T-helper 22 cell (primary cell): Measurements from ENCODE around the gene PCCA.
"Not testable (repeated sequence)": the region's sequence is repeated elsewhere in the genome, so short reads cannot be mapped to it uniquely, and the experiment has no call there.

Experiments used
- DNase-seq: peaks from one replicate; pipeline ENCODE4 v3.0.0-alpha.2; 2020; ENCODE audit warnings: low read depth

PCCA gene

DNA sequence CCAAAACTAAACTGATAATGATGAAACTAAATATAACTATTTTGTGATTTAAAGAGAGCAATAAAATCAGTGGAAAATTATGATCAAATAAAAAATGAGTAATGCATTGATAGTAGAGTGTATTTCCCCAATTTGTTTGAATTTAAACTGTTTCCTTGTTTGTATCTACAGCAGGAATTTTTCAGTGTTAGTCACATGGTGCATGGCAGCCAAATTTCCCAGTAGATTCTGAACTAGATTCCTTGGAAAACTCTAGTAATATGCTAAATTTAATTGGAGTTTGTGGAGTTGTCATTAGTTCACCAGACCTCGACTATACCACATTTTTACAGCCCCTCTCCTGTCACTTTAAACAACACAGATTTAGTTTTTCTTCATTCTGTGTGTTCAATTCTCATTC is 156.2 kb downstream of the PCCA start:
- DNase-seq = no peak

DNA sequence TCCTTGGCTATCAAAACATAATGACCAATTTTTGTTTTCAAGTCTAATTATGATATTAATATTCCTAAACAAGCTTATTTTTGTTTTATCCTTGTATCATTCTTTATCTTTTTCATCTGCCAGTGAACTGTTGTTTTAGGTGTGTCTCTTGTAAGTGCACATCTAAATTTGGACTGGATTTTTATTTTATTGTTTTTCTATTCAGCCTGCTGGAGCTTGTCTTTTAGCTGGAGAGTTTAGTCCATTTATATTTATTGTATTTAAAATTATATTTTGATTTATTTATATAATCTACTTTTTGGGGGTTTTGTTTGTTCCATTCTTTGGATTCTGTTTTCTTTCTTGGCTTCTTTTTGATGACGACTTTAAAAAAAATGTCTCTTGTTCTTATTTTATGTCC is 159.0 kb downstream of the PCCA start:
- DNase-seq = no peak

DNA sequence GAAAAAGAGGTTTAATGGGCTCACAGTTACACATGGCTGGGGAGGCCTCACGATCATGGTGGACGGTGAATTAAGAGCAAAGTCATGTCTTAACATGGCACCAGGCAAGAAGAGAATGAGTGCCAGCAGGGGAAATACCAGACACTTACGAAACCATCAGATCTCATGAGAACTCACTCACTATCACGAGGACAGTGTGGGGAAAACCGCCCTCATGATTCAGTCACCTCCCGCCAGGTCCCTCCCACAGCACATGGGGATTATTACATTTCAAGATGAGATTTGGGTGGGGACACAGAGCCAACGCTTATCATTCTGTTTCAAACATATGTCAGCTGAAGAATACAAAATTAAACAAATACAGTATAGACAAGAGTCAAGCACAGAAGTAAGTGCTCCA is 165.1 kb downstream of the PCCA start:
- DNase-seq = no peak

DNA sequence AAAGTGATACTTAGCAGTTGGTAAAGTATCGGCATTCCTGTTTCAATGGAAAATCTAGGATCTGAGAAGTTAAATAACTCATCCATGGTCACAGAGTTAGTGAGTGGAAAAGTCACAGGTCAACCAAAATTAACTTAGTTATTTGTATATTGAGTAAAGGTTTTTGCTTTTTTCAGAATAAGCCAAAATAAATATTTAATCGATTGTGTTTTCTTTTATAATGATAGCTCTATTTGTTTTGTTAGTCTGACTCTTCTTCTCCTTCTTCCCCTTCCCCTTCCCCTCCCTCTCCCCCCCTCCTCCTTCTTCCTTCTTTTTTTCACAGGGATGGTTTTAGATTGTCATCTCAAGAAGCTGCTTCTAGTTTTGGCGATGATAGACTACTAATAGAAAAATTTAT is 173.5 kb downstream of the PCCA start:
- DNase-seq = no peak

DNA sequence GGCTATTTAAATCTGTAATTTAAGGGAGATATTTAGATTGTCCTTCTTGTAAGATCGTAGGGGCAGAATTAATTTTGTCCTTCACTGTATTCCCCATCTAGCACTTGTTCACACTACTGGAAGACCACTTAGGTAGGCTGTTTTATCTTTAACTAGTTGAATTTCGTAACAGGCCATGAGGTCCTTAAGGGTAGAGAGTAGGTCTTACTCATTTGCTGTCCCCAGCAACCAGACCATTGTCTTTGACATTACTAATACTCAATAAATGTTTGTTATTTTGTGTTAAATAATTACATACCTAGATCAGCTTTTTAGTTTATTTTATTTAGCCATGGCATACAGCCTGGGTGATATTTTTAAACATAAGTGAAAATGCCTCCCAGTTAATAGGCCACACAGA is 177.1 kb downstream of the PCCA start:
- DNase-seq = no peak

DNA sequence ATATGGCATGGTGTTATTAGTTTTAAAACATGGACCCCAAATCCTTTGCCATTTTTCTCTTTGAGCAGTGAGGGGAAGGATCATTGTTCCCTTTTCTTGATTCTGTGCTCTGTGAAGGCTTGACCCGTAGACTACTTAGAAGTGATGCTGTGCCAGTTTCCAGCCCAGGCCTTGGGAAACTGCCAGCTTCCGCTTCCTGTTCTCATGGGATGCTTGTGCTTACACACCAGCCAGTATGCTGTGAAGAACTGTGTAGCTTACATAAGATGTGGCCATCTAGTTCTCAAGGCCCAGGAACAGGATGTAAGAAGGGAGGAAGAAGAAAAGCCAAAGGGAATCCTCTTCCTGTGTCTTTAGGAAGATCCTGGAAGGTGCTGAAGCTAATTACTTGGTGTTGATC is 180.9 kb downstream of the PCCA start:
- DNase-seq = no peak

DNA sequence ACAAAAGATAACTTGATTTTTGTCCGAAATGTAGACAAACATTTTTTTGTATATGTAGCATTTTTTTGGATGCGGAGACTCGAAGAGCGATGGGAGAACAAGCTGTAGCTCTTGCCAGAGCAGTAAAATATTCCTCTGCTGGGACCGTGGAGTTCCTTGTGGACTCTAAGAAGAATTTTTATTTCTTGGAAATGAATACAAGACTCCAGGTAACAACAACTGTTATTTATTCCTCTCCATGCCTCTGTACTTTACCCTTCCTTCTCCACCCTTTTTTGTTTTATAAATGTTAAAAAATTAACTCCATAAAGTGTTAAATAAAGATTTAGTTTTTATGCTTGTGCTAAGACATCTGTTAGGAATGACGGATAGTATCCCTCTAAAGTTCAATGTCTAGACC is 184.2 kb downstream of the PCCA start:
- DNase-seq = no peak

DNA sequence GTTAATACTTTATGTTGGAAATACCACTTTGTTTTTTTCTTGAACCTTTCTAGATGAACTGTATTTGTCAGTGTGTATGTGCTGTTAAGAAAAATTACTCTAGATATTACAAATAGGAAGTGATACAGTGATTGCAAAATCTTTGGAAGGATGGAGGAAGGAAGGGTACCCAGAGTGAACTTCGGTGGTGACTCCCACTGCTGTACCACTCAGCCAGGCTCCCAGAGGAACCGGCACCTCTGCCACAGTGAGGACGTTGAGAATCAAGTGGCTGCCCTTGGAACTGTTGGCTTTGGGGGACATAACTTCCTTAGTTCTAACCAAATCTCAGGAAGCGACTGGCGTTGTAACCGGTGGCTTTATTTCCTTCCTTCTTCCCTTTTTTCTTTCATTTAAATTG is 184.7 kb downstream of the PCCA start:
- no peak for DNase-seq

DNA sequence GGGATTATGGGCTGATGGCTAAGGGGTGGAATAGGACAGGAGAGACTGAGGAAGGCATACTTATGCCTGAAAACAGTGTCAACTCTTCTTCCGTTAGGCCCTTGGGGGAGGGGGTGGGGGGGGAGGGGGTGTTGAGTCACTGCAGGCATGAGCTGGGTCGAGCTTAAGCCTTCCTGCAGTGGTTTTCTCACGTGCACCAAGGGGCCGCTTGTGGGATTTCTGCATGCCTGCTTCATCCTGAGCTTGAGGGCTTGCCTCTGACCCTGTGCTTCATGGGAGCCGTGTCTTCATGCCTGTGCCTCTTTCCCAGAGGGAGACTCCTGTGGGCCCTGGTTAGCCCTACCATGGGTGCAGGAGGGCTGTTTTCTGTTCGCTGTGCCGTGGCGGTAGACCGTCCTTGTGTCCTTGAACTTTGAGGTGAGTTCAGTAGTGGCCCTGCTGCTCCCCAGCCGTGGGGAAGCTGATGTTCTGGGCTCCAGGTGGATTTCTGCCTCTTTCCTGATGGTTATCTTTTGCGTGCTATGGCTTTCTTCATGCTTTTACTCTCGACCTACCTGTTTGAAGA is 186.1 kb downstream of the PCCA start:
- DNase-seq = no peak

DNA sequence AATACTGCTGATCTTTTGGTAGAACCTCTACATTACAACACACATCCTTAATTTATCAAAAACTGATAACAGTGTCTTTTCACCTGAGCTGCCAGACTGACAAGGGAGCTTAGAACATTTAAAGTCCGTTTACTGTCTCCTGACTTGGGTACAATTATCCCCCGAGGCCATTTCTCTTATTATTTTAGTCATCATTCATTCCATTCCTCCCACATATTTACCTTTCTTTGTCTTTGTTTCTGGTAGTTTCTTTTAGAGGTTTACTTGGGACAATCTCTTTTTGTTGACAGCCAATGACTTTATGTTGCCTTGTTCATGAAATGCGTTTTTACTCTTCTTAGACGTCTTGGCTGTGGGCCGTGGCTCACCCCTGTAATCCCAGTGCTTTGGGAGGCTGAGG is 186.9 kb downstream of the PCCA start:
- DNase-seq = no peak

DNA sequence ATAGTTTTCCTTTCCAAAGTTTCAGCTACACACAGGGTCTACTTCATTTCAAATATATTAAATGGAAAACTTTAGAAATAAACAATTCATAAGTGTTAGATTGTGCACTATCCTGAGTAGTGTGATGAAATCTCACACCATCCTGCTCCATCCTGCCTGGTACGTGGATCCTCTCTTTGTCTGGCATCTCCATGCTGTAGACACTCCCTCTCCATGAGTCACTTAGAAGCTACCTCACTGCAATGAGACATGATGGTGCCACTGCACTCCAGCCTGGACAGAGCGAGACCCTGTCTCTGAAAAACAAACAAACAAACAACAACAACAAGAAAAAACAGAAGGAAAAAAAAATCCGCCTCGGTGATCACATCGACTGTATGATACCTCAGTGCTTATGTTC is 191.8 kb downstream of the PCCA start:
- DNase-seq = no peak

DNA sequence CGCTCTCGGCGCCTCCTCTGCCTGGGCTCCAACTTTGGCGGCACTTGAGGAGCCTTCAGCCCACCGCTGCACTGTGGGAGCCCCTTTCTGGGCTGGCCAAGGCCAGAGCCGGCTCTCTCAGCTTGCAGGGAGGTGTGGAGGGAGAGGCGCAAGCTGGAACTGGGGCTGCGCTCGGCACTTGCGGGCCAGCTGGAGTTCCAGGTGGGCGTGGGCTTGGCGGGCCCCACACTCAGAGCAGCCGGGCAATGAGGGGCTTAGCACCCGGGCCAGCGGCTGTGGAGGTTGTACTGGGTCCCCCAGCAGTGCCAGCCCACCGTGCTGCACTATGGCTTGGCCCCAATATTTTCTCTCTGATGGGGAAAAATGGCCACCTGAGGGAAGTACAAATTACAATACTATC is 193.4 kb downstream of the PCCA start:
- not testable (repeated sequence) for DNase-seq

DNA sequence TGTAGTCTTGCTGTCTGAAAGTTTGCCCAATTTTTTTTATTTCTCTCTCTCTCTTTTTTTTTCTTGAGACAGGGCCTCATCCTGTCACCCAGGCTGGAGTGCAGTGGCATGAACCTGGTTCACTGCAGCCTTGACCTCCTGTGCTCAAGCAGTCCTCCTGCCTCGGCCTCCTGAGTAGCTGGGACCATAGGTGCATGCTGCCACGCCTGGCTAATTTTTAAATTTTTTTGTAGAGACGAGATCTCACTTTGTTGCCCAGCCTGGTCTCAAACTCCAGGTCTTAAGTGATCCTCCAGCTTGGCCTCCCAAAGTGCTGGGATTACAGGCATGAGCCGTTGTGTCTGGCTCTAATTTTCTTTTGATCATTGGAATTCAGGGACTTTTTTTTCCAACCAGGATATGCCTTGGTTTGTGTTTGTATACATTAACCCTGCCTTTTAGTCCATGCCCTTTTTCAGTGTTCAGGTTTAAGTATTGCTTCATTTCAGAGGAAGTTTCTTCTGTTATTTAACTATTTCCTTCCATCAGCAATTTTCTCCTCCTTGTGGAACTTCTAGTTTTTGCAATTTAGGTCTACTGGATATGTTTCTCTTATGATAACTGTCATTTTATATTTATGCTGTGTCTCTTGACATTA is 201.4 kb downstream of the PCCA start:
- no peak for DNase-seq

DNA sequence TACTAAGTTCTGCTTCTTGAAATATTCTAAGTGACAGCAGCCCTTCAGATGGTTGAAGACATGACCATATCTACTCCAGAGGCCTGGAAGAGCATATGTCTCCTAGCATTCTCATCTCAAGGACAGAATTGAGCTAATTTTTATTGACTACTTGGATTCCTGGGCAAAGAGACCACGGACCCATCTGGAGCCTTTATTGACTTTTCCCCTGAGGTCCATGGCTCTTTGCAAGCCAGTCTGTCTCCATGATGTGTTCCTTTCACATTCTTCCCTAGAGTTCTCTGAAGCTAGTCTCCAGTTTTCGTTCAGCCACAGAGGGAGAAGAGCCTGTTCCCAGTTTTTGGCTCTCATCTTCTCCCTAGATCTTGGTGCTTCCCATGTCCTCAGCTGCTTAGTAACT is 202.7 kb downstream of the PCCA start:
- DNase-seq = no peak

DNA sequence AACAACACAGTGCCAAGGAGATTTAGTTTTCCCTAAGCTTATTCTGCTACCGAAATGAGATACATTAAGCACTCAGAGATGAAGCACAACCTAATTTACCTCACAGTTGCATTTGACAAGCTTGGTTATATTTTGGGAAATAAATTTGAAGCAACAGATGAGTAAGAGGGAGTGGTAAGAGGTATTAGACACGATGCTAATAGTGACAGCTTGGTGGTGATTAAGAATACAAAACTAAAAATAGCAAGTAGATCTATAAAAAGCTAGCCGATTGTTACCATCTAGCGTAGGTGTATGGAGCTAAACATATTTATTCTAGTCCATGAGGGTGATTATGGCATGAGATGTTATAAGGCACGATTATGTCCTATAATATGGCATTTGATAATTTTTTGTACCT is 208.5 kb downstream of the PCCA start:
- no peak for DNase-seq

DNA sequence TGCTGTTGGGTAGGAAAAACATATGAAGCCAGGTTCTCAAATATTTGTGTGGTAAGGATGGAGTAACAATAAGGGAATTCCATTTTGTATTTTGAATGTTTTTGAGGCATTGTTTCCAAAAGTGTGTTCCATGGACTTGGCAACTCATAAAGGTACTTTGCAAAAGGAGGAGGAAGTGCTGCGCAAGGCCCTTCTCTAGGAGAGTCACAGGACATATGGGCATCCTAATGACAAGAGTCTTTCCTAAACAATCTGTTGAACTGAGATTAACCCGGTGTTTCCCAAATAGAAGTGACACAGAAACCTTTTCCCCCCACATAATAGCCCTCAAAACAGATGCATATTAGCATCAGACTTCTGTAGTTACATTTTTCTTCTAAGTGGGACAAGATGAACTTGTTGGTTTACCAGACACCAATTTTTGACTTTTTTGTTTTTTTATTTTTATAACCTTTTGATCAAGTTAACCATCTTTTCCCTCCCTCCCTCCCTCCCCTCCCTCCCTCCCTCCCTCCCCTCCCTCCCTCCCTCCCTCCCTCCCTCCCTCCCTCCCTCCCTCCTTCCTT is 209.3 kb downstream of the PCCA start:
- no peak for DNase-seq

DNA sequence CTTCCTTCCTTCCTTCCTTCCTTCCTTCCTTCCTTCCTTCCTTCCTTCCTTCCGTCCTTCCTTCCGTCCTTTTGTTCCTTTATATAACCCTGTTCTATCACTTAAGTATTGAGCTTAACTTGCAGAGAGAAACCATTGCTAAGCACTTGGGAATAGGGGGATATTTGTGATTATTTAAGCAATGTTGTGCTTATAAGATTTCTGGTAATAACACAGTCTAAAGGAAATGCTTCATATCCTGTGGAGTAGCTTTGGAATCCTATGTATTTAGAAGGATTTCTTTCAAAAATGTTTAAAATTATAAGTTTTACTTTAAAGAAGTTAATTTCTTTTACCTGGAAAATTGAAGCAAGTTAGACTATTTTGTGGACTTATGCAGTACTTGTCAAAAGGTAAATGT is 209.8 kb downstream of the PCCA start:
- DNase-seq = no peak

DNA sequence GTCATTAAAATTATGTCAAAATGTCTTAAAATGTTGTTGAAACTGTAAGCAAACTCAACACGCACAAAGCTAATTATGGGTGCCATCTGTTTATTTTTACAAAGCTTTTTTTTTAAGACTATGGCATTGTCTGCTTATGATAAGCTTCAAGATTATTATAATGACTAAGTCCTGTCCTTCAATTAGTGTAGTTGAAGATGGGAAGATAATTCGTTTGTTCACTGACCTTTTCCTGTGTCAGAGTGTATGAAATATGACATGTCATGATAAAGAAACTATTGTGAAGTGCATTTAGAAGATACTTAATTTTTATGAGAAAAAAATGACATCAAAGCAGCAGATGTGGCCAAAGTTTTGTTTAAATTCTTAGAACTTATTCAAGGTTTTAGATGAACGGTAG is 211.3 kb downstream of the PCCA start:
- DNase-seq = no peak

DNA sequence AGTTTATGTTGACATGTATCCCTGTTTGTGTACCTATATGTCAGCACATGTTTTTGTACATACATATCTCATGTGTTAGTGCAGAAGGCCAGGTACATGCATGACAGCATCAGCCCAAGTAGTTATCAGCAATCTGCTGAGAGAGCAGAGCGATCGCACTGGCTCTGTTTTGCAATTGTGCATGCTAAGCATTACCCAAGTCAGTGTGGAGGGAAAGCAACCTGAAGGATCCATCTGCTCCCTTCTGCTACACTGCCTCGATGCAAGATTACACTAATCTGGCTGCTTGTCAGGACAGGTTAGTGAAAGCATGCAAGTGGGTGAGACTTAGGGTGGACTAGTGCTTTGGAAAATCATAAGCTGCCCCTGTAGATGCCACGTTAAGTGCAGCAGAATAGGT is 211.8 kb downstream of the PCCA start:
- no peak for DNase-seq

DNA sequence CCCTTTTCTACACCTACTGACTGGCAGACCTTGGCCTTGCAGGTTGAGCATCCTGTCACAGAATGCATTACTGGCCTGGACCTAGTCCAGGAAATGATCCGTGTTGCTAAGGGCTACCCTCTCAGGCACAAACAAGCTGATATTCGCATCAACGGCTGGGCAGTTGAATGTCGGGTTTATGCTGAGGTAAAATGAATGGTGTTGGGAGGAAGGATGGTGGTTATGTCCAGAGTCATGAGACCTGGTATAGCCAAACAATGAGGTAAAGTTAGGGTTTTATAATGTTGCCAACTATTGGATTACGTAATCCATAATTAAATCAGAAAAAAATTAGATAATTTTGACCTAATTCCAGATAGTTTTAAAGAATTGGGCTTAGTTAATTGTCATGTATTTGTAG is 212.5 kb downstream of the PCCA start:
- no peak for DNase-seq

DNA sequence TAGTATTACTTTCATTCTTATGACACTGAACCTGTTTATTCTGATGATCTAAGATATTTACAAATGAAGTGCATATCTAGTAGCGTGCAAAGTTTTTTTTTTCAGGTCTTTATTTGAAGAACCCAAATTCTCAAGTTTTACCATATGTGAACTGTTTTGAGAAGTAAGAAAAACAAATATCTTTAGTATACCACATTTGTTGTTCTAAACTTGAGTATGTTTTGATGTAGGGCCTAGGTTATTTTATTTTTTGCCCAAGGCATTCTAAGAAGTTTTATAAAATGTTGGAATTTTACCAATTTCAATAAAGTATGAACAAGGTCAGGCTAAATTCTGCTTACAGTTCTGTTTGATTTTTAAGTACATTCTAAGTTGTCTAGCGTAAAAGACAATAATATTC is 213.5 kb downstream of the PCCA start:
- no peak for DNase-seq

DNA sequence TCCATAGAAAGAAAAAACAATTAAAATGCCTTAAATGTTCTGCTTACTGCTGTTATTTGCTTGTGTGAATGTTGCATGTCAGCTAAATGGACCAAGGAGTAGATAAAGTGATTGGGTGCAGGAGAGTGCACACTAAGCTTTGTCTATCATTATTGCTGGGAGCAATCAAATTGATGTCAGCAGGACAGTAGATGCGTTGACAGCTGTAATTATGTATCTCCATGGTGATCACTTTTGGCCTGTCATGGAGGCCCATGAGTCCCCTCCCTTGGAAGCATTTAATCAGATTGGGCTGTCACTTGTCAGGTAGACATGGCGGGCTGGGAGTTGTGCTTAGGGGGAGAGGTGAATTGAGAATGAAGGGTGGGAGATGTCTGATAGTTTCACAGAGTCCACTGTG is 215.3 kb downstream of the PCCA start:
- DNase-seq = no peak

DNA sequence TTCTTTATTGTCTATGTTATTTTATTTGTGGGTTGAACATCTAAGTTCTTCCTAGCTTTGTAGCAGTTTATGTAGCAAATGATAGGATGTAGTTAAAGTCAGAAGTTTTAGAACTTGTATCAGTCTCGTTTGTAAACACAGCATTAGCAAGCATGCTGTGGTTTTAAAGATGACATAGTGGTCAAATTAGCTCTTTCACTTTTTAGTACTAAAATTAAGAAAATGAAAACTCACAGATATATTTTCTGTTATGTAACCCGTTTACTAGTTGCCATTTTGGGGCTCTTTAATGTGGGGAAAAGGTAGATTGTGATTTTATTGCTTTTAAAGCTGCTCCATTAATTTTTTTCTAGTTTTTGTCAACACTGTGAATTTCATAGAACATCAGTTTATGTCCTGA is 216.5 kb downstream of the PCCA start:
- DNase-seq = no peak

DNA sequence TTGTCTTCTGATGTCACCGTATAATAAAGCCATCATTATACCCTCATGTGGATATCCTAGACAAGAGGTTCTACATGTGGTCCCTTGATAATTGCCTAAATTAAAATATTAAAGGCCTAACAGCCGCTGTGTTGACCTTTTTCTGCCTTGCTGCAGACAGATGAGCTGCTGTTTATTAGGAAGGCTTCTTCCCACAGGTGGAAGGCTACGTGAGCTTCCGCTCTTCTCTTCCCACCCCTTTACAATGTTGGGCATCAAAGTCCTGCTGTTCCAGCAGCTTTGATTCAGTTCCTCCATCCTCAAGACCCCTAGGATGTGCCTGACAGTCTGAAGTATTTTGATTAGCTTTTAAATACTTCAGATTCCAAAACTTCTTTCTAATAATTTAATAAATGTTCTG is 217.1 kb downstream of the PCCA start:
- no peak for DNase-seq
